Measurements from ENCODE around the gene MAFG. TPM values are rescaled to one million over a fixed set of nuclear protein-coding genes. Genes with fewer than 3 reads are reported as not detected.
A peak's percentile ranks its signal among the peaks of the same experiment; 100 is the strongest.

MAFG gene
- total and polyA plus RNA-seq, 2 of the 13 experiments (the other 11 are each of a cell fraction or from before 2014, with no cell fraction given), result 14.5 to 20.0 TPM

DNA sequence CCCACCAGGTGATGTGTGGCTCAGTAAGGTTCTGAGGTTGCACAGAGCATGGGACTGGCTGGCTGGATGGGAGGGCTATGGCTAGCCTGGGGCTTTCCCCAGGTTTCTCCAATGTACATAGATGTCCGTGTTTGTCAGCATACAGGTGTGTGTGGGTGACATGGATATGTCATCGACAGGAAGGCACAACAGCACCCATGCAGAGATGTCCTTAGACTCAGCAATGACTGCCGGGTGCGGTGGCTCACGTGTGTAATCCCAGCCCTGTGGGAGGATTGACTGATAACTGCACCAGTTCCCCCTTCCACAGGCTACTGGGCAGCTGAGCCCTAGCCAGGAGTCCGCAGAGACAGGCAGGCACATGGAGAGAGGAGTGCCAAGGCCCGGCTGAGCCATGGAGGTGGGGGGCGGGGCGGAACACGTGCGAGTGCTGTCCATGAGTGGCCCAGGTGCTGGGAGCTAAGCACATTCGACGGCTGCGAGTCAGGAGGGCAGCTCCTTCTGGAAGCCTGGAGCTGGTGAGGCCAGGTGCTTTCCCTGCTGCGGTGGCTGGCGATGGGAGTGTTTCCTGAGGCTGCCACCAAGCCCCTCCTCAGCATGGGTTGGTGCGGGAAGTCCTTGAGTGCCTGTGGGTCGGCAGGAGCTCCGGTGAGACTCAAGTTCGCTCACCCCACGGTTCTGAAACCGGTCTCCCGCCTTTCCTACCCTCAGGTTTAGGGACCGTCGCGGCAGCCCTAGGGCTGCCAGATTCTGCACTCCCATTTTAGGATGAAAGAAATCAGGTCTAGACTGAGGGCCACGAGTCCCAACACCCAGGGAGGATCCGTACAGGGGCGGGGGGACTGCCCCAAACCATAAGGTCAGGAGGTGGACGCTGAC lies 49.0 kb upstream of the MAFG start (continued):
- TF ChIP-seq, protein P1, sequence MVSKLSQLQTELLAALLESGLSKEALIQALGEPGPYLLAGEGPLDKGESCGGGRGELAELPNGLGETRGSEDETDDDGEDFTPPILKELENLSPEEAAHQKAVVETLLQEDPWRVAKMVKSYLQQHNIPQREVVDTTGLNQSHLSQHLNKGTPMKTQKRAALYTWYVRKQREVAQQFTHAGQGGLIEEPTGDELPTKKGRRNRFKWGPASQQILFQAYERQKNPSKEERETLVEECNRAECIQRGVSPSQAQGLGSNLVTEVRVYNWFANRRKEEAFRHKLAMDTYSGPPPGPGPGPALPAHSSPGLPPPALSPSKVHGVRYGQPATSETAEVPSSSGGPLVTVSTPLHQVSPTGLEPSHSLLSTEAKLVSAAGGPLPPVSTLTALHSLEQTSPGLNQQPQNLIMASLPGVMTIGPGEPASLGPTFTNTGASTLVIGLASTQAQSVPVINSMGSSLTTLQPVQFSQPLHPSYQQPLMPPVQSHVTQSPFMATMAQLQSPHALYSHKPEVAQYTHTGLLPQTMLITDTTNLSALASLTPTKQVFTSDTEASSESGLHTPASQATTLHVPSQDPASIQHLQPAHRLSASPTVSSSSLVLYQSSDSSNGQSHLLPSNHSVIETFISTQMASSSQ (IDR thresholded peaks at IDR 0.05; ENCODE audit: low read depth), result no peak
- TF ChIP-seq, protein P1 (CRISPR knock-in tag; IDR thresholded peaks at IDR 0.05; ENCODE audit: borderline replicate concordance), result no peak
- TF ChIP-seq ZBTB20 (CRISPR knock-in tag; IDR thresholded peaks at IDR 0.05; ENCODE audit: borderline replicate concordance, low read depth) (no peak), CHCHD3 (CRISPR knock-in tag; IDR thresholded peaks at IDR 0.05) (peak; percentile 7; the same call in 1 of the 2 replicates), RNF2 (conservative IDR thresholded peaks at IDR 0.05; ENCODE audit: low read depth) (peak; percentile 44), MED13 (CRISPR knock-in tag; IDR thresholded peaks at IDR 0.05) (no peak), HES4 (CRISPR knock-in tag; IDR thresholded peaks at IDR 0.05; ENCODE audit: borderline replicate concordance) (0 out of 2 replicates have a peak, but pooled peaks have one; percentile 55), SIN3B (IDR thresholded peaks at IDR 0.05; ENCODE audit: low read length) (no peak), CENPX (CRISPR knock-in tag; IDR thresholded peaks at IDR 0.05) (no peak), POLR2AphosphoS2 (IDR thresholded peaks at IDR 0.05; ENCODE audit: low read depth, low read length) (0 out of 2 replicates have a peak, but pooled peaks have one; percentile 14)
- TF ChIP-seq, protein P2, sequence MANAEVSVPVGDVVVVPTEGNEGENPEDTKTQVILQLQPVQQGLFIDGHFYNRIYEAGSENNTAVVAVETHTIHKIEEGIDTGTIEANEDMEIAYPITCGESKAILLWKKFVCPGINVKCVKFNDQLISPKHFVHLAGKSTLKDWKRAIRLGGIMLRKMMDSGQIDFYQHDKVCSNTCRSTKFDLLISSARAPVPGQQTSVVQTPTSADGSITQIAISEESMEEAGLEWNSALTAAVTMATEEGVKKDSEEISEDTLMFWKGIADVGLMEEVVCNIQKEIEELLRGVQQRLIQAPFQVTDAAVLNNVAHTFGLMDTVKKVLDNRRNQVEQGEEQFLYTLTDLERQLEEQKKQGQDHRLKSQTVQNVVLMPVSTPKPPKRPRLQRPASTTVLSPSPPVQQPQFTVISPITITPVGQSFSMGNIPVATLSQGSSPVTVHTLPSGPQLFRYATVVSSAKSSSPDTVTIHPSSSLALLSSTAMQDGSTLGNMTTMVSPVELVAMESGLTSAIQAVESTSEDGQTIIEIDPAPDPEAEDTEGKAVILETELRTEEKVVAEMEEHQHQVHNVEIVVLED (CRISPR knock-in tag; IDR thresholded peaks at IDR 0.05; ENCODE audit: borderline replicate concordance), result no peak
- TF ChIP-seq, protein P3, sequence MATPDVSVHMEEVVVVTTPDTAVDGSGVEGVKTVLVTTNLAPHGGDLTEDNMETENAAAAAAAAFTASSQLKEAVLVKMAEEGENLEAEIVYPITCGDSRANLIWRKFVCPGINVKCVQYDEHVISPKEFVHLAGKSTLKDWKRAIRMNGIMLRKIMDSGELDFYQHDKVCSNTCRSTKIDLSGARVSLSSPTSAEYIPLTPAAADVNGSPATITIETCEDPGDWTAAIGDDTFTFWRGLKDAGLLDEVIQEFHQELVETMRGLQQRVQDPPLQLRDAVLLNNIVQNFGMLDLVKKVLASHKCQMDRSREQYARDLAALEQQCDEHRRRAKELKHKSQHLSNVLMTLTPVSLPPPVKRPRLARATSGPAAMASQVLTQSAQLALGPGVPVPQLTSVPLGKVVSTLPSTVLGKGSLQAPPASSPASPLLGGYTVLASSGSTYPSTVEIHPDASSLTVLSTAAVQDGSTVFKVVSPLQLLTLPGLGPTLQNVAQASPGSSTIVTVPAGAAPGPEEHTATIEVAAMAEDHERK (CRISPR knock-in tag; IDR thresholded peaks at IDR 0.05; ENCODE audit: low read depth), result no peak
- TF ChIP-seq, protein P4, sequence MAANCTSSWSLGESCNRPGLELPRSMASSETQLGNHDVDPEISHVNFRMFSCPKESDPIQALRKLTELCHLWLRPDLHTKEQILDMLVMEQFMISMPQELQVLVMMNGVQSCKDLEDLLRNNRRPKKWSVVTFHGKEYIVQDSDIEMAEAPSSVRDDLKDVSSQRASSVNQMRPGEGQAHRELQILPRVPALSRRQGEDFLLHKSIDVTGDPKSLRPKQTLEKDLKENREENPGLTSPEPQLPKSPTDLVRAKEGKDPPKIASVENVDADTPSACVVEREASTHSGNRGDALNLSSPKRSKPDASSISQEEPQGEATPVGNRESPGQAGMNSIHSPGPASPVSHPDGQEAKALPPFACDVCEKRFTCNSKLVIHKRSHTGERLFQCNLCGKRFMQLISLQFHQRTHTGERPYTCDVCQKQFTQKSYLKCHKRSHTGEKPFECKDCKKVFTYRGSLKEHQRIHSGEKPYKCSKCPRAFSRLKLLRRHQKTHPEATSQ (CRISPR knock-in tag; IDR thresholded peaks at IDR 0.05; ENCODE audit: borderline replicate concordance), result no peak
- TF ChIP-seq, protein P5, sequence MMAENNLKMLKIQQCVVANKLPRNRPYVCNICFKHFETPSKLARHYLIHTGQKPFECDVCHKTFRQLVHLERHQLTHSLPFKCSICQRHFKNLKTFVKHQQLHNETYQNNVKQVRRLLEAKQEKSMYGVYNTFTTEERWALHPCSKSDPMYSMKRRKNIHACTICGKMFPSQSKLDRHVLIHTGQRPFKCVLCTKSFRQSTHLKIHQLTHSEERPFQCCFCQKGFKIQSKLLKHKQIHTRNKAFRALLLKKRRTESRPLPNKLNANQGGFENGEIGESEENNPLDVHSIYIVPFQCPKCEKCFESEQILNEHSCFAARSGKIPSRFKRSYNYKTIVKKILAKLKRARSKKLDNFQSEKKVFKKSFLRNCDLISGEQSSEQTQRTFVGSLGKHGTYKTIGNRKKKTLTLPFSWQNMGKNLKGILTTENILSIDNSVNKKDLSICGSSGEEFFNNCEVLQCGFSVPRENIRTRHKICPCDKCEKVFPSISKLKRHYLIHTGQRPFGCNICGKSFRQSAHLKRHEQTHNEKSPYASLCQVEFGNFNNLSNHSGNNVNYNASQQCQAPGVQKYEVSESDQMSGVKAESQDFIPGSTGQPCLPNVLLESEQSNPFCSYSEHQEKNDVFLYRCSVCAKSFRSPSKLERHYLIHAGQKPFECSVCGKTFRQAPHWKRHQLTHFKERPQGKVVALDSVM (CRISPR knock-in tag; IDR thresholded peaks at IDR 0.05), result no peak
- TF ChIP-seq, protein P6, sequence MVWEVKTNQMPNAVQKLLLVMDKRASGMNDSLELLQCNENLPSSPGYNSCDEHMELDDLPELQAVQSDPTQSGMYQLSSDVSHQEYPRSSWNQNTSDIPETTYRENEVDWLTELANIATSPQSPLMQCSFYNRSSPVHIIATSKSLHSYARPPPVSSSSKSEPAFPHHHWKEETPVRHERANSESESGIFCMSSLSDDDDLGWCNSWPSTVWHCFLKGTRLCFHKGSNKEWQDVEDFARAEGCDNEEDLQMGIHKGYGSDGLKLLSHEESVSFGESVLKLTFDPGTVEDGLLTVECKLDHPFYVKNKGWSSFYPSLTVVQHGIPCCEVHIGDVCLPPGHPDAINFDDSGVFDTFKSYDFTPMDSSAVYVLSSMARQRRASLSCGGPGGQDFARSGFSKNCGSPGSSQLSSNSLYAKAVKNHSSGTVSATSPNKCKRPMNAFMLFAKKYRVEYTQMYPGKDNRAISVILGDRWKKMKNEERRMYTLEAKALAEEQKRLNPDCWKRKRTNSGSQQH (CRISPR knock-in tag; IDR thresholded peaks at IDR 0.05; ENCODE audit: low read depth), result no peak

Measured in HepG2 (cell line).